Naive thymus-derived CD8-positive, alpha-beta T cell (primary cell): Measurements from ENCODE around the gene BPIFB4. TPM values are rescaled to one million over a fixed set of nuclear protein-coding genes. Genes with fewer than 3 reads are reported as not detected.
A peak's percentile ranks its signal among the peaks of the same experiment; 100 is the strongest.

Source experiments
- ATAC-seq, 2 donors: fragments of 150-1000 bp; cut with Tn5 transposase in 1 of 2; sonication (Bioruptor Pico), chemical (Tn5 transposase) in 1 of 2; 1 replicate in 1 of 2; 2 replicates in 1 of 2; pipeline ENCODE4 v1.10.0; 2021; ENCODE audit warnings: mild to moderate bottlenecking in 2 of 2, moderate library complexity in 2 of 2
- POLR2A ChIA-PET: fragments of 350-600 bp; sonication (Branson Sonifier 250); formaldehyde crosslinking; loops from one replicate; lab custom pipeline; 2021; ENCODE audit warnings: antibody characterized with exemption; lab: Charles Lee
- DNase-seq, 10 donors: peaks; one replicate each; pipeline versions ENCODE4 v3.0.0 to v3.0.0-alpha.2; 2020 to 2022
- H3K27ac Mint-ChIP-seq, 10 donors: one replicate each; pipeline ENCODE4 v1.8.0; 2020 to 2022; ENCODE audit warnings: mild to moderate bottlenecking in 10 of 10, mixed read lengths in 10 of 10, moderate library complexity in 4 of 10, inconsistent platforms in 1 of 10
- H3K27me3 Mint-ChIP-seq, 5 donors: one replicate each; pipeline ENCODE4 v1.8.0; 2021 to 2022; ENCODE audit warnings: mixed read lengths in 5 of 5
- H3K36me3 Mint-ChIP-seq, 3 donors: one replicate each; pipeline ENCODE4 v1.8.0; 2020 to 2022; ENCODE audit warnings: mixed read lengths in 3 of 3, mild to moderate bottlenecking in 2 of 3, inconsistent platforms in 1 of 3
- H3K4me1 Mint-ChIP-seq, 4 donors: one replicate each; pipeline ENCODE4 v1.8.0; 2021 to 2022; ENCODE audit warnings: mixed read lengths in 4 of 4
- H3K4me3 Mint-ChIP-seq, 10 donors: one replicate each; pipeline ENCODE4 v1.8.0; 2020 to 2022; ENCODE audit warnings: mild to moderate bottlenecking in 10 of 10, mixed read lengths in 10 of 10, moderate library complexity in 6 of 10, inconsistent platforms in 1 of 10
- H3K9me3 Mint-ChIP-seq, 9 donors: one replicate each; pipeline ENCODE4 v1.8.0; 2020 to 2022; ENCODE audit warnings: mixed read lengths in 9 of 9, mild to moderate bottlenecking in 3 of 9, inconsistent platforms in 1 of 9, moderate library complexity in 1 of 9
- polyA plus RNA-seq, 3 donors: library from polyadenylated mRNA; unstranded; fragments of 300-500 nt; fragmentation: Illumina TruSeq; gene quantifications; one replicate each; pipeline ENCODE4 v1.2.3, GENCODE V29; 2021
- total RNA-seq, 8 experiments: library from RNA in 2 of 8; stranded (reverse) in 2 of 8; gene quantifications; one replicate each; pipeline ENCODE4 v1.2.3 and lab custom pipeline; 2021 to 2026

The BPIFB4 gene
- total and polyA plus RNA-seq, 5 experiments from 2014 or later: not detected

- Mint-ChIP-seq H3K4me1 (no peaks in the 10 kb centered on the region), H3K4me3 (no peak overlapping the region), H3K27ac (no peak overlapping the region), H3K36me3 (no peaks in the 10 kb centered on the region), H3K9me3 (no peaks in the 10 kb centered on the region), H3K27me3 (peaks cover 0 to 14% (median 6%) of the 10 kb centered on the region in 5 donors)
- POLR2A ChIA-PET: no interaction called here
- ATAC-seq (no peak), DNase-seq (peak in 1 of 10 donors; percentile 2)
Observed at GRCh38 chr20:33132513-33133372, 53.3 kb downstream of the BPIFB4 start.

GRCh38 chr20:33133373-33133941 is 54.0 kb downstream of the BPIFB4 start:
- POLR2A ChIA-PET: no interaction called here
- H3K4me3 Mint-ChIP-seq: no peak overlapping the region
- no peaks in the 10 kb centered on the region for H3K4me1 Mint-ChIP-seq
- no peaks in the 10 kb centered on the region for H3K36me3 Mint-ChIP-seq
- no peak overlapping the region for H3K27ac Mint-ChIP-seq
- no peaks in the 10 kb centered on the region for H3K9me3 Mint-ChIP-seq
- H3K27me3 Mint-ChIP-seq: peaks cover 0 to 14% (median 6%) of the 10 kb centered on the region in 5 donors
- DNase-seq (no peak), ATAC-seq (no peak)

- Mint-ChIP-seq H3K27ac (no peak overlapping the region), H3K4me1 (no peaks in the 10 kb centered on the region), H3K27me3 (peaks cover 0 to 5% (median 2%) of the 10 kb centered on the region in 5 donors), H3K4me3 (no peak overlapping the region), H3K9me3 (no peaks in the 10 kb centered on the region), H3K36me3 (no peaks in the 10 kb centered on the region)
- ATAC-seq (no peak), DNase-seq (no peak)
- POLR2A ChIA-PET: no interaction called here
Observed at GRCh38 chr20:33137195-33137594, 57.8 kb downstream of the BPIFB4 start.

GRCh38 chr20:33139467-33139866 is 60.0 kb downstream of the BPIFB4 start:
- DNase-seq: peak in 1 of 10 donors; percentile 5
- ATAC-seq: no peak
- H3K27me3 Mint-ChIP-seq: peaks cover 0 to 5% (median 2%) of the 10 kb centered on the region in 5 donors
- no peaks in the 10 kb centered on the region for H3K4me1 Mint-ChIP-seq
- H3K4me3 Mint-ChIP-seq: no peak overlapping the region
- no peak overlapping the region for H3K27ac Mint-ChIP-seq
- H3K9me3 Mint-ChIP-seq: peaks cover 0 to 2% (median 0%) of the 10 kb centered on the region in 9 donors
- POLR2A ChIA-PET: no interaction called here
- H3K36me3 Mint-ChIP-seq: no peaks in the 10 kb centered on the region

GRCh38 chr20:33145521-33145920 is 66.1 kb downstream of the BPIFB4 start:
- Mint-ChIP-seq H3K27ac (no peak overlapping the region), H3K9me3 (peaks cover 0 to 2% (median 0%) of the 10 kb centered on the region in 9 donors), H3K36me3 (no peaks in the 10 kb centered on the region), H3K4me3 (no peak overlapping the region), H3K27me3 (peaks cover 14 to 44% (median 27%) of the 10 kb centered on the region in 5 donors), H3K4me1 (peaks cover 0 to 2% (median 0%) of the 10 kb centered on the region in 4 donors)
- no peak for DNase-seq
- POLR2A ChIA-PET: no interaction called here
- ATAC-seq: no peak

GRCh38 chr20:33147299-33147698 is 67.9 kb downstream of the BPIFB4 start:
- POLR2A ChIA-PET: no interaction called here
- peak overlapping the region in 1 of 10 donors; percentile 7 for H3K27ac Mint-ChIP-seq

GRCh38 chr20:33148040-33148439 is 68.6 kb downstream of the BPIFB4 start:
- POLR2A ChIA-PET: no interaction called here
- H3K4me1 Mint-ChIP-seq: peaks cover 0 to 2% (median 0%) of the 10 kb centered on the region in 4 donors
- DNase-seq: peak in 1 of 10 donors; percentile 9
- no peak overlapping the region for H3K4me3 Mint-ChIP-seq
- no peaks in the 10 kb centered on the region for H3K36me3 Mint-ChIP-seq
- no peak overlapping the region for H3K27ac Mint-ChIP-seq
- peaks cover 16 to 49% (median 30%) of the 10 kb centered on the region in 5 donors for H3K27me3 Mint-ChIP-seq
- ATAC-seq: no peak
- peaks cover 0 to 2% (median 0%) of the 10 kb centered on the region in 9 donors for H3K9me3 Mint-ChIP-seq

More at GRCh38 chr20:33147299-33147698, 67.9 kb downstream of the BPIFB4 start:
- ATAC-seq (no peak), DNase-seq (no peak)
- Mint-ChIP-seq H3K27me3 (peaks cover 16 to 44% (median 27%) of the 10 kb centered on the region in 5 donors), H3K4me1 (peaks cover 0 to 2% (median 0%) of the 10 kb centered on the region in 4 donors), H3K36me3 (no peaks in the 10 kb centered on the region), H3K4me3 (no peak overlapping the region), H3K9me3 (peaks cover 0 to 2% (median 0%) of the 10 kb centered on the region in 9 donors)

- H3K27me3 Mint-ChIP-seq: peaks cover 8 to 34% (median 28%) of the 10 kb centered on the region in 5 donors
- H3K4me1 Mint-ChIP-seq: no peaks in the 10 kb centered on the region
- no peaks in the 10 kb centered on the region for H3K9me3 Mint-ChIP-seq
- no peak overlapping the region for H3K27ac Mint-ChIP-seq
- POLR2A ChIA-PET: no interaction called here
- no peak for DNase-seq
- no peak overlapping the region for H3K4me3 Mint-ChIP-seq
- no peaks in the 10 kb centered on the region for H3K36me3 Mint-ChIP-seq
- no peak for ATAC-seq
Observed at GRCh38 chr20:33154252-33154651, 74.8 kb downstream of the BPIFB4 start.

- H3K36me3 Mint-ChIP-seq: no peaks in the 10 kb centered on the region
- POLR2A ChIA-PET: no interaction called here
Observed at GRCh38 chr20:33158637-33159385, 79.4 kb downstream of the BPIFB4 start.

GRCh38 chr20:33159713-33160112 is 80.3 kb downstream of the BPIFB4 start:
- Mint-ChIP-seq H3K27me3 (peaks cover 1 to 15% (median 7%) of the 10 kb centered on the region in 5 donors), H3K4me3 (no peak overlapping the region), H3K27ac (peak overlapping the region in 1 of 10 donors; percentile 31), H3K36me3 (no peaks in the 10 kb centered on the region), H3K9me3 (no peaks in the 10 kb centered on the region), H3K4me1 (no peaks in the 10 kb centered on the region)
- DNase-seq (no peak), ATAC-seq (no peak)
- POLR2A ChIA-PET: no interaction called here

More at GRCh38 chr20:33158637-33159385, 79.4 kb downstream of the BPIFB4 start:
- Mint-ChIP-seq H3K4me1 (no peaks in the 10 kb centered on the region), H3K4me3 (no peak overlapping the region), H3K27ac (no peak overlapping the region), H3K9me3 (no peaks in the 10 kb centered on the region), H3K27me3 (peaks cover 4 to 20% (median 13%) of the 10 kb centered on the region in 5 donors)
- ATAC-seq (no peak), DNase-seq (no peak)

- POLR2A ChIA-PET: no interaction called here
- no peak overlapping the region for H3K27ac Mint-ChIP-seq
- ATAC-seq (no peak), DNase-seq (no peak)
- H3K9me3 Mint-ChIP-seq: no peaks in the 10 kb centered on the region
- no peaks in the 10 kb centered on the region for H3K36me3 Mint-ChIP-seq
- peaks cover 0 to 13% (median 6%) of the 10 kb centered on the region in 5 donors for H3K27me3 Mint-ChIP-seq
- H3K4me3 Mint-ChIP-seq: peak overlapping the region in 1 of 10 donors; percentile 17
- H3K4me1 Mint-ChIP-seq: no peaks in the 10 kb centered on the region
Observed at GRCh38 chr20:33160681-33161080, 81.2 kb downstream of the BPIFB4 start.
